HG02763 (cell line): ENCODE results near the gene GTSF1L.

Experiments used
- ATAC-seq: cut with Tn5 transposase; IDR thresholded peaks from one replicate; pipeline ENCODE4 v1.9.1; 2021; ENCODE audit warnings: mild to moderate bottlenecking, moderate library complexity; ENCODE audit not compliant: unreplicated experiment

Gene GTSF1L

DNA sequence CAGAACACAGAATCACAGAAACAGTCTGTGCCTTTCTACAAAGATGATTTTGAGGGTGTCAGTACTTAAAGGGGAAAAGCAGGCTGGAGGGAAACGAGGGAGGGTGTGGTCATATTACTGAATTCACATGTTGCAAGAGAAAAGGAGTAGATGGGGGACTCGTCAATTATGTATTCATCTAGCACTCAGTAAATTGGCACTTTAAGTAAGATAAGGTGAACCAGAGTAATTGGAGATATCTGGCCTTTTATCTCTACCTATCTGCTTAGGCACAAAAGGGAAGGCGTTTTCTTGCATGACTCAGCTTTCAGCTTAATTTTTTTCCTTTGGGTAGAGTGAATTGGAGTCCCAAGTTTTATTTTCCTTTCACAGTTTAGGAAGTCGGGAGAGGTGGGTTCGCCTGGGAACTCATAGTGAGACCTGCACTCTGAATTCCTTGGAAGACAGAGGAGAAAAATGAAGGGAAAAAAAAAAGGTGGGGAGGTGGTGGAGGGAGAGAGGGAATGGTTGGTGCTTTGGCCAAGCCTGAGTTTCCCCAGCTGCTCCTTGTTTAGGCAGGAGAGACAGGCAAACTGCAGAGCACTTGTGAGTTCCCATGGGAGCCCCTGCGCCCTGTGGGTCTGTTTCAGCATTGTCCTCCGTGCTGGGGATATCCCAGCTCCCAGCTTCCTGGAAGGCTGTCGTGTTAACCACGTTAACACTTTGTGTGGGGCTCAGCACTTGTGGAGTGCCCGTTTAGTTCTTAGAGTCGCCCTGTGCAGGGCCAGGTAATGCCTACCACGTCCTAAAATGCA lies 19.7 kb upstream of the GTSF1L start:
- ATAC-seq, result no peak

DNA sequence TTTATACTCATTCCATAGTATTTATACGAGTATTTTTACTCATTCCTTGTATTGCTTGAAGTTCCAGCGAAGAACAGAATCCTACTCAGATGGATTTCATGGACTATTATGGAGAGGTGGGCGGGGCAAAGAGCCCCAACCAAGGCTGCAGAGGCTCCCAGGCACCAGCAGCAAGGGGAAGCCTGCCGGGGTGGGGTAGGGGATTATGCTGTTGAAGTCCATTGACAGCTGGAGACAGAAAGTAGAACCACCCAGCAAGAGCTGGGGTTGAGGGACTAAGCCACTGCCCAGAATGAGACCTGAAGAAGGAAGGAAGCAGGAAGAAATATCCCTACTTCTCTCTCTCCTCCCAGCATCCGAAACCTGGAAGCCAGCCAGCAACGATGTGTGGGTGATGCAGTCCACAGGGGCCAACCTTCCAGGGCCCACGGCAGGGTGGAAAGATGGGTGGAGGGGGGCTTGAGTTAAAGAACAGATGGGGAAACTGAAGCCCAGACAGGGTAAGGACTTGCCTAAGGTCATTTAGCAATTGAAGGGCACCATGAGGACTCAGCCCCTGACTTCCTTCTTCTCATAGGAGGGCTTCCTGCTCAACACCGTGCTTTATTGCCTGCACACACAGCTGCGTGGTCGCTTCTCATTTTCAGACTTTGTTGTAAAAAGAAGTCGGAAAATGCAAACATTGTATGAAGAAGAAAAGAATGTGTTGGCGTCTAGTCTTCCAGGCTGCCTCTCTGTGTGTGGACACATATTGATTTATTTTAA lies 18.3 kb upstream of the GTSF1L start:
- no peak for ATAC-seq

- no peak for ATAC-seq
These were observed 17.4 kb upstream of the GTSF1L start for GRCh38 chr20:43744151-43744611.

GRCh38 chr20:43740642-43741041 lies 13.8 kb upstream of the GTSF1L start:
- no peak for ATAC-seq

DNA sequence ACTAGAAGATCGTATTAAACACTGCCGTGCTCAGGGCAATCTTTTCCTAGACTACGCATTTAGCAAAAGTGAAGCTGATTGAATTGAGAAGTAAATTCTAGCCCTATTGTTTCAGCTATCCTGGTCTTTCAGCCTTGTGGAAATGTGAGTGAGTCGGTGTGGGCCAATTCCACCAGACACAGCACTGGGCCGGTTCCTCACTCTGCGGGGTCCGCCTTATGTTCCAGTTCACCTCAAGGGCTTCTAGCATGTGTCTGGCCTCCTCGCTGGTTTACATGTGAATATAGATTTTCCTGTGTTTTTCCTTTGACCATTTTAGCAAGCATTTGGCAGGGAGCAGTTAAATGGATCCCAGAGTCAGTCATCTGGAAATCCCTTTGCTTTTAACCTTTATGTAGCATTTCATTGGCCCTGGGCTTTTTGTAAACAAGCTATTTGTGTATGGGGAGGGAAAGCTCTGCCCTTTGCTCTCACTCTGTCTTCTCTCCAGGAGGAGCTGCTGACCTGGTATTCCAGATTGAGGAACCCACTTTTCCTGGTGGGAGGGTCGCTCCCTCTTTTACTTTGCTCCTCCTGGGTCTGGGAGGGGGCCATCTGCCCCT lies 12.4 kb upstream of the GTSF1L start:
- no peak for ATAC-seq

DNA sequence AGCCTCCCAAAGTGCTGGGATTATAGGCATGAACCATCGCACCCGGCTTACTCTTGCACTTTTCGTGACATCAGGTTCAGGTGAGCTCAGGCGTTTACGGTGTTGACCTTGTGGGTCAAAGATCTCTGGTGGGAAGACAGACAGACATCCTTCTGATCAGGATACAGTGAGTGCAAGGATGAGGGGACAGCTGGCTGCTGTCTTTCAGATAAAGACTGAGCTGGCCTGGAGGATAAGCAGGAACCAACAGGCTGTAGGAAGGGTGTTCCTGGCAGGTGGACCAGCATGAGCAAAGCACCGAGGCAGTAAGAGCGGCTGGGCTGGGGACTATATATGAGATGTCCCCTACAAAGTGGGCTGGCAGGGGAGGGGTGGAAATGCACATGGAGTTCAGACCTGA lies 11.1 kb upstream of the GTSF1L start:
- no peak for ATAC-seq

- no peak for ATAC-seq
These were observed 9.9 kb upstream of the GTSF1L start for GRCh38 chr20:43736588-43737158.

DNA sequence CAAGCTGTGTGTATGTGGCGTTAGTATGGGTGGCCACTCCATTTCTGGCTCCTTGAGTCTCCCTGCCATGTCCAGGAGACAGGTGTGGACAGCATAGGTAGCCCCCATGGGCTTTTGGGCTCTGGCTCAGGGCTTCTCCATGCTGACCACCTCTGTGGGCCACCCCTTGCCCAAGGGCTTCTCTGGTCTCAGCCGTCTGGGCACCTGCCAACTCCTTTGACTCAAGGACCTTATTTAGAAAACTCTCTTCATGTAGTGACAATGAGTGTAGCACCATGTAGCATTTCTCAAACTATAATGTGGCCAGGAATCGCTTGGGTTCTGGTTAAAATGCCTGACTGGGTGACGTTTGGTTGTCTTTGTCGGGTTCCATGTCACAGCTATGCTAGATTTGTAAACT lies 5.1 kb upstream of the GTSF1L start:
- no peak for ATAC-seq

DNA sequence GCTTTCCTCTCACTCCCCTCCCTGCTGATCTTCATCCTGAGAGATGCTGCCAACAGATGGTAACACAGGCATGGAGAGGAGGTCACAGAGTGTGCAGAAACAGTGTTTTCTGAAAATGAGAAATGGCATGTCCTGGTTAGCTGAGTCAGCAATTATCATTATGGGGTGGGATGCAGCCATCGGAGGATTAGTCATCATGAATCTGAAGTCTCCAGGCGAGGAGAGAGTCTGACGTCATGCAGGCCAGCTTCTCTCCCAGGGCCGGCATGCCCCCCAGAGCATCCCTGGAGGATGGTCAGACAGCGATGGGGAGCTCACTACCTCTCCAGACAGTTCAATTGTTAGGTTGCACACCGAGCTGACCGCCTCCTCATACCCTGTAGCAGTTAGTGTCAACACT lies 4.7 kb upstream of the GTSF1L start:
- no peak for ATAC-seq

GRCh38 chr20:43728686-43729255 lies 2.0 kb upstream of the GTSF1L start:
- no peak for ATAC-seq

- peak; percentile 60 for ATAC-seq
These were observed 1.3 kb upstream of the GTSF1L start for GRCh38 chr20:43727980-43728590.

DNA sequence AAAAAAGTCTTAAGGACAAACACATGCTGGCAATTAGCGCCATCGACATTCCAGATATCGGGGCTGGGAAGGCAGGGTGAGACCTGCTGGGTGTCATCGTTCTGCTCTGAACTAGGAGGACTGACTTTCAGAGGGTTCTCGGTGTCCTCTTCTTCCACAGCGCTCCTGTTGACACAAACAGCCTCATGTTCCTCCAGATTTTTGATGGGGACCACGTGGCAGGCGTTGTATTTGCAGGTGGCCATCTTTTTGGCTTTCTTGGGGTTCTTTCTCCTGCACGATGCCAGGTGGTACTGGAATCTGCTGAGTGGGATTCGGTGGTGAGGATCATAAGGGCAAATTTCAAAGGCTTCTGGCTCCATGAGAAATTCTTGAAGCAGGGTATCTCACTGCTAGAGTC lies 469 bp downstream of the GTSF1L start:
- ATAC-seq, result no peak

DNA sequence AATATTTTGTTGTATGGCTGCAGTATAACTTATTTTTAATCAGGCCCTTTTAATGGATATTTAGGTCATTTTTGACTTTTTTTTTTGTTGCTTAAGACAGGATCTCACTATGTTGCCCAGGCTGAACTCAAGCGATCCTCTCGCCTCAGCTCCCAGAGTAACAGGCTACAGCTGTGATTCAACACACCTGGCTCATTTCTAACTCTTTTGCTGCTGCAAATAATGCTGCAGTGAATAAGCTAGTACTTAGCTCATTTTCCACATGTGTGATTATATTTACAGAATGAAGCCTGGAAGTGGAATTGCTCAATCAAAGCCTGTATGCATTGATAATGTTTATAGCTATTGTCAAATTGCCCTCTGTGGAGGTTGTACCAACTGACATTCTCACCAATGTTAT lies 1.1 kb downstream of the GTSF1L start:
- ATAC-seq, result no peak

- ATAC-seq, result no peak
These were observed 2.4 kb downstream of the GTSF1L start for GRCh38 chr20:43724383-43724782.

GRCh38 chr20:43723735-43724134 lies 3.1 kb downstream of the GTSF1L start:
- ATAC-seq, result no peak

GRCh38 chr20:43723186-43723585 lies 3.6 kb downstream of the GTSF1L start:
- no peak for ATAC-seq

DNA sequence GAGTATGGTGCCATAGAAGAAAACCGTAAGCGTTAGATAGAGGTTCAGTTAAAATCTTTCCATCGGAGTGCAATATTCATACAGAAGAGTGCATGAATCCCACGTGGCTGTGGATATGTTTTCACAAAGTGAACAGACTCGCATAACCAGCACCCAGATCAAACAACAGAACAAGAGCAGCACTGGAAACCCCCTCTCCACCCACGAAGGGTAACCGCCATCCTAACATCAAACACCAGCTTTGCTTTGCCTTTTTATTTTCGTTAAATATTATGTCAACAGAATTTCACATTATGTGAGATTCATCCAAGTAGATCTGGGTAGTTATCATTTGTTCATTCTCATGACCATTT lies 4.7 kb downstream of the GTSF1L start:
- ATAC-seq, result no peak

- no peak for ATAC-seq
These were observed 5.2 kb downstream of the GTSF1L start for GRCh38 chr20:43721429-43722152.

DNA sequence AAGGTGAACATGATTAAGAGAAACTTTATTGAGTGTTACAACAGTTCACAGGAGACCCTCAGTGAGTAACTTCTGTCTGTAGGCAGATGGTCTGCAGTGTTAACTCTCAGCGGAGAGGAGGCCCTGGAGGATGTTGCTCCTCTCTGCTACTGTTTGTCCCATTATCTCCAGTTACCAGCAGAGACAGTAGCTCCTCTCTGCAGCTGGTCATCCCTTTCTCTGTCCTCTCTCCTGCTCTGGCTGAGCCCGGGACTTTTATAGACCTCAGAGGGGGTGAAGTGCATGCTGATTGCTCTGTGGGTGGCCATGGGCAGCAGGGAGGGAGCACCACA lies 5.7 kb downstream of the GTSF1L start:
- no peak for ATAC-seq

- ATAC-seq, result no peak
These were observed 6.8 kb downstream of the GTSF1L start for GRCh38 chr20:43720007-43720406.
